ENCODE measurements around the gene UNKL.

DNA sequence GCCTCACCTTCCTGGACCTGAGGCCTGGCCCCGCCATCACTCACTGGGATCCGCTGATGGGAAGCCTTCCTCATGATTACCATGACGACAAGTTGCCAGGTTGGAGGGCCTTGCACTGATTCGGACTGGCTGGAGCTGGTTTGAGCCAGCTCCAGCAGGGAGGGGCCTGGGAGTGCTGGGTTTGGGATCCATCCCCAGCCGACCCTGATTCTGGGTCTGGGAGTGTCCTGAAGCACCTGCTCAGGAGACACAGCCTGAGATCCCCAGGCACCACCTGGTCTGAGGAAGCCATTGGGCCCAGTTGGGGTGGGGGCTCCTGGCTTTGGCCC, 86.9 kb downstream of the UNKL start:
- TF ChIP-seq, protein P1, sequence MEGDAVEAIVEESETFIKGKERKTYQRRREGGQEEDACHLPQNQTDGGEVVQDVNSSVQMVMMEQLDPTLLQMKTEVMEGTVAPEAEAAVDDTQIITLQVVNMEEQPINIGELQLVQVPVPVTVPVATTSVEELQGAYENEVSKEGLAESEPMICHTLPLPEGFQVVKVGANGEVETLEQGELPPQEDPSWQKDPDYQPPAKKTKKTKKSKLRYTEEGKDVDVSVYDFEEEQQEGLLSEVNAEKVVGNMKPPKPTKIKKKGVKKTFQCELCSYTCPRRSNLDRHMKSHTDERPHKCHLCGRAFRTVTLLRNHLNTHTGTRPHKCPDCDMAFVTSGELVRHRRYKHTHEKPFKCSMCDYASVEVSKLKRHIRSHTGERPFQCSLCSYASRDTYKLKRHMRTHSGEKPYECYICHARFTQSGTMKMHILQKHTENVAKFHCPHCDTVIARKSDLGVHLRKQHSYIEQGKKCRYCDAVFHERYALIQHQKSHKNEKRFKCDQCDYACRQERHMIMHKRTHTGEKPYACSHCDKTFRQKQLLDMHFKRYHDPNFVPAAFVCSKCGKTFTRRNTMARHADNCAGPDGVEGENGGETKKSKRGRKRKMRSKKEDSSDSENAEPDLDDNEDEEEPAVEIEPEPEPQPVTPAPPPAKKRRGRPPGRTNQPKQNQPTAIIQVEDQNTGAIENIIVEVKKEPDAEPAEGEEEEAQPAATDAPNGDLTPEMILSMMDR (IDR thresholded peaks at IDR 0.05), result no peak
- no peak for TF ChIP-seq ZFX (IDR thresholded peaks at IDR 0.05; ENCODE audit: borderline replicate concordance)

Measured in 22Rv1 (cell line).